GM18517 (cell line): ENCODE data around the gene PHC2.

ENCODE experiments used
- ATAC-seq: cut with Tn5 transposase; IDR thresholded peaks from one replicate; pipeline ENCODE4 v1.9.1; 2021; ENCODE audit warnings: mild to moderate bottlenecking, moderate library complexity; ENCODE audit not compliant: unreplicated experiment

Gene PHC2

GRCh38 chr1:33455539-33456501, 24.9 kb upstream of the PHC2 start:
- ATAC-seq: no peak

GRCh38 chr1:33454646-33455282, 23.9 kb upstream of the PHC2 start:
- ATAC-seq: no peak

- ATAC-seq: no peak
Observed at GRCh38 chr1:33446590-33446989, 15.7 kb upstream of the PHC2 start.

DNA sequence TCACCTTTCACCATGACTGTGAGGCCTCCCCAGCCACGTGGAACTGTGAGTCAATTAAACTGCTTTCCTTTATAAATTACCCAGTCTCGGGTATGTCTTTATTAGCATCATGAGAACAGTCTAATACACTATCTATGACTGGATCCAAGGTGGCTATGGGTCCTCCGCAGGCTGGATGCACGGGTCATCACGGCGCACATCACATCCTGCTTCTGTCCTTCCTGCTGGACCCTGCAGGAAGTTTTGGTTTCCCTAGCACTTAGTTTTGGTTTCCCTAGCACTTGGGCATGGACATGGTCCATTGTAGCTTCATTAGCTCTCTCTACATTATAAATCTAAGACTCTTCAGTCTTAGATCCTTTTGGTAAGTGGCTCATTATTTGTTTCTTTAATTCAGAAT, 14.2 kb upstream of the PHC2 start:
- no peak for ATAC-seq

DNA sequence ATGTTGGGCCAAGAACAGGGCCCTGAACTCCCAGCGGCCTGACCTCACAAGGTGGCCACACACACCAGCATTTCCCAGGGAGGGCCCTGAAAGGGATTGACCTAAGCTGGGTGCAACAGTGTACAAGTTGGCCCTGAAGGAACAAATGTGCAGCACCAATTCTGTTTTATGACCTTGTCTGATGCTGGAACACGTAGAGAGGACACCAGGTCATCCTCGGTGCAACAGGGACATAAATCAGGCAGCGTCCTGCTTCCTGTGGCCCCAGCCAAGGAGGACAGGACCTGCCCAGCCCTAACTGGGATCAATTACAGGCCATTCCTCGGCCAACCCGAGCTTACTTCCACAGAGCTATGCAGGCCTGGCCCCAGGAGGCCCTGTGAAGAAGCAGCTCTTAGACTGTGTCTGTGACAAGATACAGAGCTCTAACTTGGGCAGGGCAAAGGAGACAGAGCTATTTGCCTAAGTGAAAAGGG, 12.8 kb upstream of the PHC2 start:
- ATAC-seq: no peak

GRCh38 chr1:33443080-33443704, 12.3 kb upstream of the PHC2 start:
- ATAC-seq: no peak

GRCh38 chr1:33442141-33442540, 11.2 kb upstream of the PHC2 start:
- ATAC-seq: no peak

DNA sequence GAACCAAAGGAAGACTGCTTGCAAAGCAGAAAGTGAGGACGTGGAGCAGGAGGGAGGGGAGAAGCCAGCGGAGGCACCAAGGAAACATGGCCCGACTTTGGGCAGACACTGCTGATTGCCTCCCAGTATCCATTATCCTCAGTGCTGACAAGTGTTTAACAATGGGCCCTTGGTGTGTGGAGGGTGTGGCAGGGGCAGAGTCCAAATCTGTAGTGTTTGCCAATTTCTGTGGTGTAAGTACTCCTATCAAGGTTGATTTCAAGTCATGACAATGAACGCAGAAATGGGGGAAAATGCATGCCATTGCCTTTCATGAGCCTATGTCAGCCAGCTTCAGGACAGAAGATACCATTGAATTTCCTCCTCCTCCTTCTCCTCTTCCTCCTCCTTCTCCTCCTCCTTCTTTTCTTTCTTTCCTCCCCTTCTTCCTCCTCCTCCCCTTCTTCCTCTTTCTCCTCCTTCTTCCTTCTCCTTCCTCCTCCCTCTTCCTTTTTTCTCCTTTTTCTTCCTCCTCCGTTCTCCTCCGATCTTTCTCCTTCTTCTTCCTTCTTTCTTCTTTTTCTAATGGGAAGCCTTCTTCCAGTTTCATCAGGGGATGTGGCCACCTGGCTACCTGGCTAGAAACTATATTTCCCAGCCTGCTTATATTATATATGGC, 10.3 kb upstream of the PHC2 start:
- ATAC-seq: no peak

DNA sequence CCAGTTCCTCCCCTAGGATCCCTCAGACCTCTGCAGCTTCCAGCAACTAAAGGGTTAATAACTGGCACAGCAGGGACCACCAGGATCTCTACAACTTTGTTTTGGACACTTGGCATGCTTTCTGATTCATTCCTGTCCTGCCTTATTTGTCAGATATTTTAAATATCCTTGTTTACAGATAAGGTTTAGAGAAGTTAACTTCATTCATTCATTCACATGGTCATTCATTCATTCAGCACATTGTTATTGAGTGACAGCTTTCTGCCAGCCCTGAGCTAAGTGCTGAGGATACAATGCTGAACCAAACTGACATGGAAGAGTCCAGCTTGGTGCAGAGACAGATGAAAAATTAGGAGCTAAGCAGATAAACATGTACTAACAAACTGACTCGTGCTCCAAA, 8.8 kb upstream of the PHC2 start:
- no peak for ATAC-seq

GRCh38 chr1:33438364-33439160, 7.7 kb upstream of the PHC2 start:
- no peak for ATAC-seq

- ATAC-seq: no peak
Observed at GRCh38 chr1:33436557-33437285, 5.8 kb upstream of the PHC2 start.

DNA sequence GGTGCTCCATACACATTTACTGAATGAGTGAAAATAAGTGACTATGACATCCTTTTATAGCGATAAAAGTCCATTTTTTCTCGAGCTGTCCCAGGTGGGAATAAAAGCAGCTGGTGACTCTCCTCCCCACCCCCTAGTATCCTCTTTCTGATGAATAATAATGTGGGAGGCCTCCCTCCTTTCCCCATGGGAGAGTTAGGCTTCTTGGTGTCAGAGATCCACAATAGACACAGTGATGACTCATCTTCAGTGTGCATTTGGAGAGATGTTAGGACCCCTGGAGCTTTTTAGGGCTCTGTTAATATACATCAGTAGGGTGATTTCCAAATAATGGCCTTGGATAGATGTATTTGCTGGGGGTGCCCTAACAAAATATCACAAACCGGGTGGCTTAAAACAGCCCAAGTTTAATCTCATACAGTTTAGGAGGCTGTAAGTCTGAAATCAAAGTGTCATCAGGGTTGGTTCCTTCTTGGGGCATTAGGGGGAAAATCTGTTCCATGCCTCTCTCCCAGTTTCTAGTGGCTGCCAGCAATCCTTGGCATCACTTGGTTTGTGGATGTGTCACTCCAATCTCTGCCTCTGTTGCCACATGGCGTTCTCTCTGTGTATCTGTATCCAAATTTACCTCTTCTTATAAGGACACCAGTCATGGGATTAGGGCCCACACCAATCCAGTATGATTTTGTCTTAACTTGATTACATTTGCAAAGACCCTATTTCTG, 4.4 kb upstream of the PHC2 start:
- no peak for ATAC-seq

DNA sequence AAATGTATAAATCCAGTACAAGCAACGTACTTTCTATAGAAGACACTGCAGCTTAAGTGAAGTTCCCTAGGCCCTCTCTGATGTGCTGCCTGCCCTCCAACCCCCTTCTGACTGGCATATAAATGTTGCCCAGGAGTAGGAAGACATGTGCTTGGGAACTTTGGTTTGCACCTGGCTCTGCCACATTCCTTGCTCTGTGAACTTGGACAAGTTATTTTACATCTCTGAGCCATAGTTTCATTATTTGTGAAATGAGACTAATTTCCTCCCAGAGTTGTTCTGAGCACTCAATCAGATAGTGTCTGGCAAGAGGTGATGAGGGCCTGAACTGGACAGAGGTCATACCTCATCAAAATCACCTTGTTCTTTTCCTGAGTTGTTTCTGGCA, 3.5 kb upstream of the PHC2 start:
- no peak for ATAC-seq

GRCh38 chr1:33433509-33434362, 2.8 kb upstream of the PHC2 start:
- no peak for ATAC-seq

DNA sequence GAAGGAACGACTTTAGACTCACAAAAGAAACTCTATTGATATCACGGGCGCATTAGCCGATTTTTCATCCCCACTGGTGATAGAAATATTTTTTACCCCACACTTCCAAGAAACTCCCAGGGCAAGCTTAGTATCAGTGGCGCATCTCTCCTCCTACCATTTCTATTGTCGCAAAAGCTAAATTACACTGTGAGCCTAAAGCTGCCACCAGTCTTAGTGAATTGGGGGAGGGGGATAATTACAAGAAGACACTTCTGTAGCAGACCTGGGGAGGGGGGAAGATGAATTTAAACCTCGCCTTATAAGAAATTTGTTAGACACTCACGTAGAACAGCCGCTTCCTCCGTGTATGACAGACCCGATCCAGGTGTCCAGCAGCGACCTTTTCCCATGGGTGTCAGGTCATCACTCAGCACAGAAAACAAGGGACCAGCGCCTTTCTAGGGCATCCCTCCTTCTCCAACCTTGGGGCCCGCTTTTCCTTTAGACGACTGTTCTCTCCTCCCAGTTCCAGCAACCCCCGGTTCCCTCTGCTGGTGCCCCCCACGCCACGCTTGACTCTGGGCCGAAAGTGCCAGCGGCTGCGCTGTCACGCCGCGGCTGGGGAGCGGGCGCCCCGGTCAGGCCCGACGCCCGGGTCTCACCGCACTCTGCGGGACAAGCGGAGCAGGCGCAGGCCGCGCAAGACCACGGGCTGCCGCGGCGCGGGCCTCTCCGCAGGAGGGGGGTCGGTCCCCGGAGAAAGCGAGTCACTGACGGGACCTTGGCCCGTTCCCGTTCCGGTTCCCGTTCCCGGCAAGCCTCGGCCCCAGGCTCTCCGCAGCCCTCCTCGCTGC, 821 bp downstream of the PHC2 start:
- no peak for ATAC-seq

GRCh38 chr1:33429332-33429731, 1.6 kb downstream of the PHC2 start:
- no peak for ATAC-seq

DNA sequence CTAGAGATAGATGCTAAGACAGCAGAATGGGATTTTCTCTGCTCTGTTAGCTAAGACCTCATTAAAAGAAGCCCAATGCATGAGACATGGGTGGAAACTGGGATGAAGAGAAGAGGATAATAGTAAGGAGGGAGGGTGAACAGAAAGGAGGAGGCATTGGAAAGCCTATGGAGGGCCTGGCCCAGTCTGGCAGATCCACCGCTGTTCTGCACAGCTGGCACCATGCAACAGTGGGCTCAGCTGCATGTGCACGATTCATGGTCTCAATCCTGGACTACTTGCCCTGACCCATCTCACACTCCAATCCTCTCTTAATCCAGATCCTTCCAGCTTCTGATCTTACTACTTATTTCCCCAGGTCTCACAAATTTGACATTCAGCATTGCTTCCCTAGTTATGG, 2.2 kb downstream of the PHC2 start:
- ATAC-seq: no peak
